ENCODE data around the gene MAGEA4. TPM values are rescaled to one million over a fixed set of nuclear protein-coding genes. Genes with fewer than 3 reads are reported as not detected.

The MAGEA4 gene
- total RNA-seq = not detected

- no peak for ATAC-seq
- H3K27me3 Mint-ChIP-seq = no peaks in the 10 kb centered on the region
- no peaks in the 10 kb centered on the region for H3K36me3 Mint-ChIP-seq
- H3K4me3 Mint-ChIP-seq = no peak within 1 kb of the TSS
- DNase-seq (ENCODE audit: low spot score) = no peak
- no peaks in the 10 kb centered on the region for H3K9me3 Mint-ChIP-seq
- H3K27ac Mint-ChIP-seq = no peak within 1 kb of the TSS
- H3K4me1 Mint-ChIP-seq (ENCODE audit: low read depth in 2 of 2) = no peaks in the 10 kb centered on the region
Measured at GRCh38 chrX:151912780-151913179, at the start of gene MAGEA4. Gene MAGEA4 (plus strand): TSS chrX:151912889. CDS start chrX:151923665, 10,776 bp downstream.

GRCh38 chrX:151870602-151871001 is 42.1 kb upstream of the MAGEA4 start:
- no peak for DNase-seq (ENCODE audit: low spot score)
- Mint-ChIP-seq H3K4me3 (no peak overlapping the region), H3K4me1 (ENCODE audit: low read depth in 2 of 2) (no peaks in the 10 kb centered on the region), H3K36me3 (peaks cover 7% of the 10 kb centered on the region), H3K9me3 (no peaks in the 10 kb centered on the region), H3K27me3 (peaks cover 0 to 9% of the 10 kb centered on the region in 2 donors), H3K27ac (no peak overlapping the region)
- ATAC-seq = no peak

- no peaks in the 10 kb centered on the region for H3K9me3 Mint-ChIP-seq
- peaks cover 7% of the 10 kb centered on the region for H3K36me3 Mint-ChIP-seq
- H3K4me1 Mint-ChIP-seq (ENCODE audit: low read depth in 2 of 2) = no peaks in the 10 kb centered on the region
Measured at GRCh38 chrX:151871244-151871643, 41.4 kb upstream of the MAGEA4 start.

GRCh38 chrX:151873096-151873495 is 39.6 kb upstream of the MAGEA4 start:
- no peak for DNase-seq (ENCODE audit: low spot score)
- H3K9me3 Mint-ChIP-seq = no peaks in the 10 kb centered on the region
- no peak for ATAC-seq
- H3K4me1 Mint-ChIP-seq (ENCODE audit: low read depth in 2 of 2) = no peaks in the 10 kb centered on the region
- no peak overlapping the region for H3K27ac Mint-ChIP-seq
- H3K27me3 Mint-ChIP-seq = peaks cover 0 to 11% of the 10 kb centered on the region in 2 donors
- H3K4me3 Mint-ChIP-seq = no peak overlapping the region
- H3K36me3 Mint-ChIP-seq = no peaks in the 10 kb centered on the region

More at GRCh38 chrX:151871244-151871643, 41.4 kb upstream of the MAGEA4 start:
- DNase-seq (ENCODE audit: low spot score) (no peak), ATAC-seq (no peak)
- Mint-ChIP-seq H3K27me3 (peaks cover 0 to 11% of the 10 kb centered on the region in 2 donors), H3K27ac (no peak overlapping the region), H3K4me3 (no peak overlapping the region)

- no peak overlapping the region for H3K4me3 Mint-ChIP-seq
- no peaks in the 10 kb centered on the region for H3K9me3 Mint-ChIP-seq
- peaks cover 0 to 8% of the 10 kb centered on the region in 2 donors for H3K27me3 Mint-ChIP-seq
Measured at GRCh38 chrX:151875270-151876026, 37.2 kb upstream of the MAGEA4 start.

GRCh38 chrX:151878574-151878973 is 34.1 kb upstream of the MAGEA4 start:
- no peak for ATAC-seq
- no peak overlapping the region for H3K4me3 Mint-ChIP-seq
- no peaks in the 10 kb centered on the region for H3K36me3 Mint-ChIP-seq
- no peak overlapping the region for H3K27ac Mint-ChIP-seq
- H3K27me3 Mint-ChIP-seq = peaks cover 0 to 7% of the 10 kb centered on the region in 2 donors
- no peak for DNase-seq (ENCODE audit: low spot score)
- H3K4me1 Mint-ChIP-seq (ENCODE audit: low read depth in 2 of 2) = no peaks in the 10 kb centered on the region
- H3K9me3 Mint-ChIP-seq = no peaks in the 10 kb centered on the region

More at GRCh38 chrX:151875270-151876026, 37.2 kb upstream of the MAGEA4 start:
- Mint-ChIP-seq H3K4me1 (ENCODE audit: low read depth in 2 of 2) (no peaks in the 10 kb centered on the region), H3K36me3 (no peaks in the 10 kb centered on the region), H3K27ac (no peak overlapping the region)
- no peak for DNase-seq (ENCODE audit: low spot score)
- ATAC-seq = no peak

- DNase-seq (ENCODE audit: low spot score) = no peak
- Mint-ChIP-seq H3K4me3 (no peak overlapping the region), H3K27ac (no peak overlapping the region), H3K9me3 (no peaks in the 10 kb centered on the region), H3K4me1 (ENCODE audit: low read depth in 2 of 2) (no peaks in the 10 kb centered on the region), H3K27me3 (peaks cover 0 to 5% of the 10 kb centered on the region in 2 donors), H3K36me3 (no peaks in the 10 kb centered on the region)
- no peak for ATAC-seq
Measured at GRCh38 chrX:151879856-151880255, 32.8 kb upstream of the MAGEA4 start.

- H3K27me3 Mint-ChIP-seq = peaks cover 0 to 5% of the 10 kb centered on the region in 2 donors
- H3K36me3 Mint-ChIP-seq = no peaks in the 10 kb centered on the region
Measured at GRCh38 chrX:151880895-151881294, 31.8 kb upstream of the MAGEA4 start.

GRCh38 chrX:151889421-151889820 is 23.3 kb upstream of the MAGEA4 start:
- H3K36me3 Mint-ChIP-seq = no peaks in the 10 kb centered on the region
- no peak overlapping the region for H3K27ac Mint-ChIP-seq
- no peak for DNase-seq (ENCODE audit: low spot score)
- H3K9me3 Mint-ChIP-seq = no peaks in the 10 kb centered on the region
- no peaks in the 10 kb centered on the region for H3K4me1 Mint-ChIP-seq (ENCODE audit: low read depth in 2 of 2)
- no peaks in the 10 kb centered on the region for H3K27me3 Mint-ChIP-seq
- ATAC-seq = no peak
- no peak overlapping the region for H3K4me3 Mint-ChIP-seq

More at GRCh38 chrX:151880895-151881294, 31.8 kb upstream of the MAGEA4 start:
- no peak for DNase-seq (ENCODE audit: low spot score)
- H3K27ac Mint-ChIP-seq = no peak overlapping the region
- H3K4me3 Mint-ChIP-seq = no peak overlapping the region
- no peaks in the 10 kb centered on the region for H3K9me3 Mint-ChIP-seq
- H3K4me1 Mint-ChIP-seq (ENCODE audit: low read depth in 2 of 2) = no peaks in the 10 kb centered on the region
- no peak for ATAC-seq

GRCh38 chrX:151896734-151897474 is 15.8 kb upstream of the MAGEA4 start:
- Mint-ChIP-seq H3K9me3 (no peaks in the 10 kb centered on the region), H3K27me3 (peaks cover 0 to 3% of the 10 kb centered on the region in 2 donors), H3K4me1 (ENCODE audit: low read depth in 2 of 2) (no peaks in the 10 kb centered on the region), H3K27ac (no peak overlapping the region), H3K36me3 (no peaks in the 10 kb centered on the region), H3K4me3 (no peak overlapping the region)
- DNase-seq (ENCODE audit: low spot score) = no peak
- no peak for ATAC-seq

- Mint-ChIP-seq H3K4me1 (ENCODE audit: low read depth in 2 of 2) (no peaks in the 10 kb centered on the region), H3K27me3 (peaks cover 0 to 4% of the 10 kb centered on the region in 2 donors), H3K4me3 (no peak overlapping the region), H3K36me3 (no peaks in the 10 kb centered on the region), H3K27ac (no peak overlapping the region), H3K9me3 (no peaks in the 10 kb centered on the region)
- DNase-seq (ENCODE audit: low spot score) = no peak
- no peak for ATAC-seq
Measured at GRCh38 chrX:151899622-151900021, 13.1 kb upstream of the MAGEA4 start.

- no peaks in the 10 kb centered on the region for H3K9me3 Mint-ChIP-seq
- no peaks in the 10 kb centered on the region for H3K36me3 Mint-ChIP-seq
- no peaks in the 10 kb centered on the region for H3K4me1 Mint-ChIP-seq (ENCODE audit: low read depth in 2 of 2)
- H3K4me3 Mint-ChIP-seq = no peak overlapping the region
- H3K27me3 Mint-ChIP-seq = peaks cover 0 to 6% of the 10 kb centered on the region in 2 donors
- no peak overlapping the region for H3K27ac Mint-ChIP-seq
- ATAC-seq (no peak), DNase-seq (ENCODE audit: low spot score) (no peak)
Measured at GRCh38 chrX:151901826-151902225, 10.9 kb upstream of the MAGEA4 start.

GRCh38 chrX:151902813-151903591 is 9.7 kb upstream of the MAGEA4 start:
- Mint-ChIP-seq H3K36me3 (no peaks in the 10 kb centered on the region), H3K27me3 (peaks cover 0 to 9% of the 10 kb centered on the region in 2 donors), H3K4me3 (no peak overlapping the region), H3K27ac (no peak overlapping the region), H3K9me3 (no peaks in the 10 kb centered on the region), H3K4me1 (ENCODE audit: low read depth in 2 of 2) (no peaks in the 10 kb centered on the region)
- ATAC-seq = no peak
- no peak for DNase-seq (ENCODE audit: low spot score)
